PC-3 (cell line): ENCODE results near the gene DNAJC1.

Experiments
- EZH2 ChIP-seq: fragments of 300-600 bp; sonication (generic); IDR thresholded peaks from one replicate; pipeline ENCODE4 v1.6.1; 2017; ENCODE audit warnings: antibody characterized with exemption, mild to moderate bottlenecking, low read length; ENCODE audit not compliant: unreplicated experiment
- EZH2phosphoT487 ChIP-seq: fragments of 300-600 bp; sonication (generic); IDR thresholded peaks from 2 replicates; pipeline ENCODE4 v1.6.1; 2018; ENCODE audit warnings: mild to moderate bottlenecking, antibody characterized with exemption, low read length, borderline replicate concordance
- TF ChIP-seq, protein P1 (sequence below): fragments of 300-600 bp; sonication (generic); conservative IDR thresholded peaks from 2 replicates; pipeline ENCODE4 v1.5.1; 2017; ENCODE audit warnings: antibody characterized with exemption, low read depth, mild to moderate bottlenecking, low read length

DNA sequence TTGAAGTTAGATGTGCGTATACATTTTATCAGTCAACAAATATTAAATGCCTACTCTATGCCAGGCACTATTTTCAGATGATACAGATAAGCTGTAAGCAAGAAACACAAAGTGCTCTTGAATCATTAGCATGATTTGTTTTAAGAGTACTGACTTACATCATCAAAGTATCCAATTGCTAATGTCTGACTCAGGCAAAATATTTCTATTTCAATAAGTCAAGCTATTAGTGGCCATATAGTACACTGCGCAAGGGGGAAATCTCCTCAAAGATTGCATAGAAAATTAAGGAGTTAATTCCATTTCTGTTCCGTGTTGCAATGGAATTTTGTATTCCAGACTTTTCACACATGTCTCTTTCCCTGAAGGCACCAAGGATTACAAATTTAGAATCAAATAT is 46.1 kb upstream of the DNAJC1 start:
- TF ChIP-seq, protein P1, sequence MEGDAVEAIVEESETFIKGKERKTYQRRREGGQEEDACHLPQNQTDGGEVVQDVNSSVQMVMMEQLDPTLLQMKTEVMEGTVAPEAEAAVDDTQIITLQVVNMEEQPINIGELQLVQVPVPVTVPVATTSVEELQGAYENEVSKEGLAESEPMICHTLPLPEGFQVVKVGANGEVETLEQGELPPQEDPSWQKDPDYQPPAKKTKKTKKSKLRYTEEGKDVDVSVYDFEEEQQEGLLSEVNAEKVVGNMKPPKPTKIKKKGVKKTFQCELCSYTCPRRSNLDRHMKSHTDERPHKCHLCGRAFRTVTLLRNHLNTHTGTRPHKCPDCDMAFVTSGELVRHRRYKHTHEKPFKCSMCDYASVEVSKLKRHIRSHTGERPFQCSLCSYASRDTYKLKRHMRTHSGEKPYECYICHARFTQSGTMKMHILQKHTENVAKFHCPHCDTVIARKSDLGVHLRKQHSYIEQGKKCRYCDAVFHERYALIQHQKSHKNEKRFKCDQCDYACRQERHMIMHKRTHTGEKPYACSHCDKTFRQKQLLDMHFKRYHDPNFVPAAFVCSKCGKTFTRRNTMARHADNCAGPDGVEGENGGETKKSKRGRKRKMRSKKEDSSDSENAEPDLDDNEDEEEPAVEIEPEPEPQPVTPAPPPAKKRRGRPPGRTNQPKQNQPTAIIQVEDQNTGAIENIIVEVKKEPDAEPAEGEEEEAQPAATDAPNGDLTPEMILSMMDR = no peak
- no peak for TF ChIP-seq EZH2
- no peak for TF ChIP-seq EZH2phosphoT487
